Omental fat pad (tissue), 4 donors: ENCODE measurements around the gene KSR2. TPM values are rescaled to one million over a fixed set of nuclear protein-coding genes. Genes with fewer than 3 reads are reported as not detected.

Source experiments
- ATAC-seq: fragments of 150-250 bp; one replicate; pipeline ENCODE4 v1.9.1; 2016; ENCODE audit warnings: mild to moderate bottlenecking, moderate library complexity; ENCODE audit not compliant: low FRiP score
- DNase-seq: peaks from one replicate; pipeline ENCODE4 v3.0.0-alpha.2; 2019; ENCODE audit warnings: low spot score
- CTCF ChIP-seq, 3 donors: fragments of 450-650 bp; IDR thresholded peaks; one replicate each; pipeline ENCODE4 v1.5.1; 2016 to 2017; ENCODE audit warnings: antibody characterized with exemption in 3 of 3, mild to moderate bottlenecking in 3 of 3, moderate library complexity in 2 of 3
- total RNA-seq, 4 donors: library from RNA; depleted of rRNA; stranded (reverse); fragments of >200 nt; gene quantifications; one replicate each; pipeline ENCODE4 v1.1.0, GENCODE V29; 2016

Gene KSR2
- total RNA-seq, 4 donors from 2014 or later, result under 0.01 to 0.16 (median under 0.01) TPM; not detected in 1

- no peak for TF ChIP-seq CTCF (IDR thresholded peaks at IDR 0.05)
- ATAC-seq (no peak), DNase-seq (no peak)
These were observed 265.2 kb downstream of the KSR2 start for GRCh38 chr12:117703584-117703983.

- TF ChIP-seq CTCF (IDR thresholded peaks at IDR 0.05), result no peak
These were observed 266.0 kb downstream of the KSR2 start for GRCh38 chr12:117702741-117703140.

GRCh38 chr12:117699575-117699974 is 269.2 kb downstream of the KSR2 start:
- DNase-seq, result no peak
- ATAC-seq, result no peak
- no peak for TF ChIP-seq CTCF (IDR thresholded peaks at IDR 0.05)

More at GRCh38 chr12:117702741-117703140, 266.0 kb downstream of the KSR2 start:
- DNase-seq, result no peak
- ATAC-seq, result no peak

- ATAC-seq (no peak), DNase-seq (no peak)
- no peak for TF ChIP-seq CTCF (IDR thresholded peaks at IDR 0.05)
These were observed 269.7 kb downstream of the KSR2 start for GRCh38 chr12:117699118-117699517.

GRCh38 chr12:117695956-117696355 is 272.8 kb downstream of the KSR2 start:
- ATAC-seq, result no peak
- DNase-seq, result no peak
- no peak for TF ChIP-seq CTCF (IDR thresholded peaks at IDR 0.05)

- no peak for ATAC-seq
- DNase-seq, result no peak
- TF ChIP-seq CTCF (IDR thresholded peaks at IDR 0.05), result no peak
These were observed 276.3 kb downstream of the KSR2 start for GRCh38 chr12:117692512-117692911.

GRCh38 chr12:117689857-117690256 is 278.9 kb downstream of the KSR2 start:
- DNase-seq, result no peak
- no peak for TF ChIP-seq CTCF (IDR thresholded peaks at IDR 0.05)
- no peak for ATAC-seq
